NCI-H2107 treated with DMSO at 0.1 percent for 48 hours (cell line): ENCODE data around the gene ACTR1A.

Source experiments
- DNase-seq: peaks from one replicate; lab custom pipeline; 2025; ENCODE audit not compliant: unreplicated experiment; lab: John Stamatoyannopoulos, UW

Gene ACTR1A

GRCh38 chr10:102485093-102485784 lies 17.3 kb downstream of the ACTR1A start:
- no peak for DNase-seq

GRCh38 chr10:102484021-102484420 lies 18.5 kb downstream of the ACTR1A start:
- DNase-seq: no peak

DNA sequence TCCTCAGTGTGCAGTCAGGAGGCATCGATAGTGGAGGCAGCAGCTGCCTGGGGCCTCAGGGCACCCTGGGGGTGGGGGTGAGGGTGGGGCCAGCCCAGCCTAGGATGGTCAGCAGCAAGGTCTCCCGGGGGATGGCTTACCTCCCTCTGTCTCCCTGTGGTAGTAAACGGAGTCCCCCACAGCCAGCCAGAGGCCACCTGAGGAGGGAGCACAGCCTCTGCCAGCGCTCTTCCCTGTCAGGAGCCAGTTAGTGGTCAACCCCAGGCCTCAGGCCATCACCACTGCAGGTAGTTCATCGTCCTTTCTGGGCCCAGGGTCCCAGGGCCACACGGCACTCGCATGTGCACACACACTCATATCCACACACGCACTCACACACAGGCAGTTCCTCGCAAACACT lies 22.1 kb downstream of the ACTR1A start:
- no peak for DNase-seq

GRCh38 chr10:102479651-102480050 lies 22.9 kb downstream of the ACTR1A start:
- no peak for DNase-seq

GRCh38 chr10:102476466-102477141 lies 25.9 kb downstream of the ACTR1A start:
- no peak for DNase-seq

DNA sequence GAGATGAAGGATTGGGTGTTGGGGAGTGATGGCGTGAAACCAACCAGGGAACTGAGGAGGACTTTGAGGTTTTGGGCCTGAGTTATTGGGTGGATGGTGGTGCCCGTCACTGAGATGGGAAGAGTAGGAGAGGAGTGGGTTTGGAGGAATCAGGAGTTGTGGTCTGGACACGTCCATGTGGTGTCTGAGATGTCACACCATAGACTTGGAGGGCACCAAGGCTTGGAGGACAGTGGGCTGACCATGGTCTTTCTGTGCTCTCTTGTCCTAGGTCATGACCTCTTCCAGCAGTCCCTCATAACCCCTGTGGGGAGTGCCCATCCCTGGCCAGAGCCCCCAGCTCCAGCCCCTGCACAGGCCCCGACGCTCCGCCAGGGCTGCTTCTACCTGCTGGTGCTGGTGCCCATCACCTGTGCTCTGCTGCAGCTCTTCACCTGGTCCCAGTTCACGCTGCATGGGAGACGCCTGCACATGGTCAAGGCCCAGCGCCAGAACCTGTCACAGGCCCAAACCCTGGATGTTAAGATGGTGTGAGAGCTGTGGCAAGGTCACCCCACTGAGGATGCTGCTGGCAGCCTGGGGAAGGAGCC lies 27.0 kb downstream of the ACTR1A start:
- DNase-seq: no peak

GRCh38 chr10:102473445-102474331 lies 28.8 kb downstream of the ACTR1A start:
- no peak for DNase-seq

DNA sequence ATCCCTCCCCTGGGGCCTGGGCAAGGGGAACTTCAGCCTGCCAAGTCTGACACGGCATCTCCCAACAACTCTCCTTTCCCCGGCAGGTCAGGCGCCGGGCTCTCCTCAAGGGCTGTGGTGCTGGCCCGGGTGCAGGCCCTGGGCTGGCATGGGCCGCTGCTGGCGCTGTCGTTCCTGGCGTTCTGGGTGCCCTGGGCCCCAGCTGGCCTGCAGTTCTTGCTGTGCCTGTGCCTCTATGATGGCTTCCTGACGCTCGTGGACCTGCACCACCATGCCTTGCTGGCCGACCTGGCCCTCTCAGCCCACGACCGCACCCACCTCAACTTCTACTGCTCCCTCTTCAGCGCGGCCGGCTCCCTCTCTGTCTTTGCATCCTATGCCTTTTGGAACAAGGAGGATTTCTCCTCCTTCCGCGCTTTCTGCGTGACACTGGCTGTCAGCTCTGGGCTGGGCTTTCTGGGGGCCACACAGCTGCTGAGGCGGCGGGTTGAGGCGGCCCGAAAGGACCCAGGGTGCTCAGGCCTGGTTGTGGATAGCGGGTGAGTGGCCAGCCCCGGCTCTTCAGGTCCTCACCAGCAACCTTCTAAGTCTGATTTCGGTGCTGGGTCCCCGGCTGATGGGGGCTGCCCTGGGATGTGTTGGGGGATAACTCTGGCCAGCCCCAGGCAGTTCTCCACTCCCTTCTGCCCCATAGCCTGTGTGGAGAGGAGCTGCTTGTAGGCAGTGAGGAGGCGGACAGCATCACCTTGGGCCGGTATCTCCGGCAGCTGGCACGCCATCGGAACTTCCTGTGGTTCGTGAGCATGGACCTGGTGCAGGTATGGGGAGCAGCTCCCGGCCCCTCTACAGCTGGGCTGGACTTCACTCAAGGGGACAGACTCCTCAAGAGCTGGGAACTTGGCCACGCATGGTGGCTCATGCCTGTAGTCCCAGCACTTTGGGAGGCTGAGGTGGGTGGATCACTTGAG lies 31.6 kb downstream of the ACTR1A start:
- DNase-seq: no peak

- DNase-seq: no peak
Measured at GRCh38 chr10:102468683-102469082, 33.8 kb downstream of the ACTR1A start.

- no peak for DNase-seq
Measured at GRCh38 chr10:102467971-102468438, 34.5 kb downstream of the ACTR1A start.

- no peak for DNase-seq
Measured at GRCh38 chr10:102467318-102467717, 35.2 kb downstream of the ACTR1A start.

- DNase-seq: no peak
Measured at GRCh38 chr10:102465466-102465865, 37.0 kb downstream of the ACTR1A start.

- no peak for DNase-seq
Measured at GRCh38 chr10:102463983-102464382, 38.5 kb downstream of the ACTR1A start.

DNA sequence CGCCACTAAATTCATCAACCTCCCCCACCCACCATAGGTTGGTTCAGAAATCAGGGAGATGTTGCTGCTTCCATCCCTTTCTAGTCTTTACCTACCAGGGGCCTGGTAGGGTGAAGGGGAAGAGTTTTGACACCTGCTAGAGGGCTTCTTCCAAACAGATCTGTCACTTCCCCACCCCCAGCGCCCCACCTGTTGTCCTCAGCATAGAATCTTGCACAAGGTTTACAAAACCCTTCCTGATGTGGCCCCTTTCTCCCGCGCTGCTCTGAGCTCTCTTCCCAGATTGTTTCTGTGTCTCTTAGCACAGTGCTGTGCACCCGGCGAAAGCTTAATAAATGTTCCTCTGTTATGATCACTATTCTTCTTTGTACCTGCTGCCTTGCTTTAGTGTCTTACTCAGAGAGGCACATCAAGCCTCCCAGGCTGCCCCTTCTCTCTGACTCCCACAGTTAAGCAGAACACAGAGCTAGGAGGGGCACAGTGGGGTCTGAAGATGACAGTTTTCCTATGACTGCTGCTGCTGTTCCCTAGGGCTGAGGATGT lies 39.9 kb downstream of the ACTR1A start:
- DNase-seq: no peak

- peak; percentile 68 for DNase-seq
Measured at GRCh38 chr10:102461187-102462054, 41.1 kb downstream of the ACTR1A start.

DNA sequence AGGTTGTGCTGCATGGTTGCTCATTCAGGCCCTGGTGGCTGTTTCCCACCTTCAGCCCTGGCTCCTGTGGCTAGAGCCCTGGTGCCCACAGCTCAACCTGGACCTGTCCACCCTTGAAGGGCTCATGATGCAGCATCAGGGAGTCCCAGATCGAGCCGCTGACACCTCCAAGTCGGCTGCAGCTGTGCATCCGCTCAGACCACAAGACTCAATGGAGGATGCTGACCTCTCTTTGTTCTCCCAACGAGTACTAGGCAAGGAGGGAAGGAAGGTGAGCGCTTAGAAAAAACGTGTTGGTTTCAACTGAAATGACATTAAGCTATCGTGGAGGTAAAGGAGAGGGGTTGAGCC lies 41.7 kb downstream of the ACTR1A start:
- DNase-seq: peak; percentile 68

DNA sequence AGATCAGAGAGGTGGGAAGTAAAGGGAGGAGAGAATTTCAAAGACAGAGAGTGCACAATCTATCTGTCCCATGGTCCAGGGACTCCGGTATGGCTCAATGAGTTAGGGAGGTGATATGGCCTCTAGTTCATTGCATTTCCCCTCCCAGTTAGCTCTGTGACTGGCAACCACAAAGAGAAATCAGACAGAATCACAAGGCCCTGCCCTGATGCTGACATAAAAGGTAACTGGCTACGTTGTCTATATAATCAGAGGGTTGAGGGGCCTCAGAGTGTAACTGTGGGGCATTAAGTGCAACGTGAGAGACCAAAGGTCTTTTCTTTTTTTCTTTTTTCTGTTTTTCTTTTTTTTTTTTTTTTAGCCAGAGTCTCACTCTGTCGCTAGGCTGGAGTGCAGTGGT lies 43.9 kb downstream of the ACTR1A start:
- DNase-seq: no peak

- DNase-seq: no peak
Measured at GRCh38 chr10:102457591-102458150, 44.8 kb downstream of the ACTR1A start.
